ENCODE data around the gene BAZ1B. TPM values are rescaled to one million over a fixed set of nuclear protein-coding genes. Genes with fewer than 3 reads are reported as not detected.

Gene BAZ1B
- total and polyA plus RNA-seq, 9 of the 15 experiments (the other 6 are each of a cell fraction or from before 2014, with no cell fraction given): 15.0 to 134 (median 79.5) TPM

- H4K20me1 ChIP-seq (replicated peaks; ENCODE audit: control insufficient read depth, insufficient read depth, low read length): no peaks in the 10 kb centered on the region
- H3K9ac ChIP-seq (ENCODE audit: insufficient read depth in 1 of 2, low read depth in 2 of 2, low read length in 2 of 2): no peak overlapping the region
- peaks cover 0 to 56% of the 10 kb centered on the region in 2 experiments; a peak in 2 of 5 replicates for H3K4me1 ChIP-seq (replicated peaks in 1 of 2; ENCODE audit: control insufficient read depth in 2 of 2, insufficient read depth in 2 of 2, low read length in 2 of 2)
- H3K79me2 ChIP-seq (ENCODE audit: control insufficient read depth, insufficient read depth, low read length): no peaks in the 10 kb centered on the region
- FAIRE-seq (no peak), DNase-seq (ENCODE audit: extremely low read depth in 1 of 4, low spot score in 3 of 4) (no peak), ATAC-seq (no peak)
- WGBS (ENCODE audit: insufficient coverage, low coverage, missing lambda C conversion rate): 71% methylated on average over 11 of the region's 11 CpGs
- ChIA-PET POLR2A (no interaction called here), CTCF (ENCODE audit: low intra/inter-chr PET ratio) (no interaction called here)
- H2AFZ ChIP-seq (ENCODE audit: low read depth, low read length): peak overlapping the region; percentile 90
- H3K4me3 ChIP-seq: no peak overlapping the region
- intact Hi-C loops (cut with micrococcal nuclease): no loop called here
- H3K36me3 ChIP-seq (ENCODE audit: control insufficient read depth, insufficient read depth, low read length): no peaks in the 10 kb centered on the region
- no TSS peak for BruUV-seq (replicated peaks)
- no peak overlapping the region for H3K27ac ChIP-seq (ENCODE audit: extremely low read depth, low read depth, low read length)
- no peaks in the 10 kb centered on the region for H3K9me3 ChIP-seq (replicated peaks; ENCODE audit: control insufficient read depth, insufficient read depth, low read depth, low read length)
- peaks cover 0 to 8% of the 10 kb centered on the region in 2 experiments; a peak in 2 of 5 replicates for H3K27me3 ChIP-seq (ENCODE audit: control insufficient read depth in 2 of 2, insufficient read depth in 2 of 2, low read length in 2 of 2)
- H3K9me1 ChIP-seq (ENCODE audit: control insufficient read depth, insufficient read depth, low read length): no peaks in the 10 kb centered on the region
- TF ChIP-seq THAP12 (CRISPR knock-in tag; IDR thresholded peaks at IDR 0.05): 0 out of 2 replicates have a peak, but pooled peaks have one; percentile 34
- no peak for TF ChIP-seq E2F6 (IDR thresholded peaks at IDR 0.05; ENCODE audit: borderline replicate concordance in 1 of 2, extremely low read depth in 1 of 2, insufficient read depth in 1 of 2, insufficient read length in 1 of 2, low read depth in 1 of 2, low read length in 1 of 2, poor library complexity in 1 of 2, severe bottlenecking in 1 of 2)
- TF ChIP-seq FOXA3 (CRISPR knock-in tag; conservative IDR thresholded peaks at IDR 0.05 in 1 of 2, IDR thresholded peaks at IDR 0.05 in 1 of 2): 0 out of 4 replicates have a peak, but pooled peaks of 1 of the 2 experiments have one; percentile 20
- in situ Hi-C loops (cut with MboI): loop anchor here (5.0 to 25.0 kb wide), 2 partner anchors 115 to 1955 kb away; partner anchors contain the start of gene TRIM73
- H3K4me2 ChIP-seq (ENCODE audit: insufficient read depth, low read length): no peak overlapping the region
Observed at GRCh38 chr7:73432676-73433075, 89.4 kb downstream of the BAZ1B start.
